ENCODE data around the gene PADI3.

PADI3 gene, protein sequence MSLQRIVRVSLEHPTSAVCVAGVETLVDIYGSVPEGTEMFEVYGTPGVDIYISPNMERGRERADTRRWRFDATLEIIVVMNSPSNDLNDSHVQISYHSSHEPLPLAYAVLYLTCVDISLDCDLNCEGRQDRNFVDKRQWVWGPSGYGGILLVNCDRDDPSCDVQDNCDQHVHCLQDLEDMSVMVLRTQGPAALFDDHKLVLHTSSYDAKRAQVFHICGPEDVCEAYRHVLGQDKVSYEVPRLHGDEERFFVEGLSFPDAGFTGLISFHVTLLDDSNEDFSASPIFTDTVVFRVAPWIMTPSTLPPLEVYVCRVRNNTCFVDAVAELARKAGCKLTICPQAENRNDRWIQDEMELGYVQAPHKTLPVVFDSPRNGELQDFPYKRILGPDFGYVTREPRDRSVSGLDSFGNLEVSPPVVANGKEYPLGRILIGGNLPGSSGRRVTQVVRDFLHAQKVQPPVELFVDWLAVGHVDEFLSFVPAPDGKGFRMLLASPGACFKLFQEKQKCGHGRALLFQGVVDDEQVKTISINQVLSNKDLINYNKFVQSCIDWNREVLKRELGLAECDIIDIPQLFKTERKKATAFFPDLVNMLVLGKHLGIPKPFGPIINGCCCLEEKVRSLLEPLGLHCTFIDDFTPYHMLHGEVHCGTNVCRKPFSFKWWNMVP

DNA sequence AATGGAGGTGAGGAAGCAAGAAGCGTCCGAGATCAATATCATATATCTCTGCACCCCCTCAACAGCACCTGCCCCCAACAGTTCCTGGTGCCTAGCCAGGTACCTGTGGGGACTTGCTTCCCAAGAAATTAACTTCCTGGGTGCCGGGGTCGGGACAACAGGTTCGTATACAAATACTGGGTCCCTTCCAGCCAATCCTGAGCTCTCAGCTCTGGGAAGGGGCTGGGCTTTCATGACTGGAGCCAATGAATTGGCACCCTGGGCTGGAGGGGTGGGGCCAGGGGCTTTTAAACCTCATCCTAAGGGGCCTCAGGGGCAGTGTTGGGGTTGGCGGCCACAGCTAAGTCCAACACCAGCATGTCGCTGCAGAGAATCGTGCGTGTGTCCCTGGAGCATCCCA, at the start of gene PADI3:
TSS of gene PADI3 (plus strand) at position 318 of the 400 bp plus-strand sequence. CDS start at position 358, 40 bp downstream.
- no peak for DNase-seq (ENCODE audit: low read depth)

DNA sequence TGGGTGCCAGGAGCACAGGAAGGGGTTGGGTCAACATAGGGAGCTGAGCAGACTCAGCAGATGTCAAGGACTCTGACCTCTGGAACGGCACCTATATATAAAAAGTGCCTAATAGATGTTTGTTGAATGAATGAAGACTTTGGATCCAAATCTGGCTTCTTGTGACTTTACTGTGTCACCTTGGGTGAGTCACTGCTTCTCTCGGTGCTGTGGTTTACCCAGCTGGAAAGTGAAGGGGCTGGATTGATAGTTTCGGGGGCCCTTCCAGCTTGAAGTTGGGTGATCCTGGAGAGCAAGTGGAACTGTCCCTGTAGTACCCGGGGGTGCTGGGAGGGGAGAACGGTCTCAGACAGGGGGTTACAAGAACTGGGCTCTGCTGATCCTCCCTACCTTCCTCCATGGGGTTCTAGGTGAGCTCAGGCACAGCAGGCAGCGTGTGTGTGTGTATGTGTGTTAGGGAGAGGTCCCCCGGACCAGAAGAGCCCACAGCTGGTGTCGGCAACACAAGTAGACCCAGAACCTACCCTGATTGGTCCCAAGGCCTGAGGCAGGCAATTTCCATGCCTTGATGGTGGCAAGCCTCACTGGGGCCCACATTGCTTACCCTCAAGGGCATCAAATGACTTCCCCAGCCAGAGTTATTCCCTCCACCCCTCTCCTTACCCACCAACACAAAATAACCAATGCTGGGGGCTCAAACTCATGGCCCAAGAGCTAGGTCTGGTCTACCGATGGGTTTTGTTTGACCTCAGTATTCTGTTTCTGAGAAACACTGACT, 49.4 kb upstream of the PADI3 start:
- no peak for DNase-seq (ENCODE audit: low read depth)

DNA sequence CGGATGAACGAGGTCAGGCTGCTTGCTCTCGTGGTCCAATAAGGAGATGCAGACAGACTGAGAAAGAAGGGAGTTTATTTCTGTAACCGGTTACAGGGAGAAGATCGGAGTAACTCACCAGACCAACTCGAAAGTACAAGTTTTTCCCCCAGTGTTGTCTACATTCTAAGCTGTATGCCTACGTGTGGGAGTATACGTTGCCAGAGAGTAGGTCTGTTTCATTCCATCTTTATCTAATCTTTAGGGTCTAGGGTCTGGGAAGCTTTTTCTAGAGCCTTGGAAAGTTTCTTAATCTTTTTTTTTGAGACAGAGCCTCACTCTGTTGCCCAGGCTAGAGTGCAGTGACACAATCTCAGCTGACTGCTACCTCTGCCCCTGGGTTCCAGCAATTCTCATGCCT, 48.7 kb upstream of the PADI3 start:
- DNase-seq (ENCODE audit: low read depth) = peak; percentile 86

DNA sequence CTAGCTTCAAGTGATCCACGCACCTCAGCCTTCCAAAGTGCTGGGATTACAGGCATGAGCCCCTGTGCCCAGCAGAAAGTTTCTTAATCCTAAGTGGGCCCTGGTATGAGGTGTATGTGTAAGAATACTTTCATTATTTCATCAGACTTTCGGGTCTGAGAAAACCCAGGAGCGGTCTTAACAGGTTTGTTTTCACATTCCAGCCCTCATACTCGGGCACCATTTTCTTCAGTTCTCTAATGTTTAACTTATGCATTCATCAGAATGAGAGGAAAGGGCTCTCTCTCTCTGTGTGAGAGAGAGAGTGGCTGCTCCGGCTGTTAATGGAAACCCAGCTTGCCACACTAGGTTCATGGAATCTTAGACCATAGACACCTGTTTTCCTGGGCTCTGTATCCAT, 48.1 kb upstream of the PADI3 start:
- DNase-seq (ENCODE audit: low read depth) = peak; percentile 70

DNA sequence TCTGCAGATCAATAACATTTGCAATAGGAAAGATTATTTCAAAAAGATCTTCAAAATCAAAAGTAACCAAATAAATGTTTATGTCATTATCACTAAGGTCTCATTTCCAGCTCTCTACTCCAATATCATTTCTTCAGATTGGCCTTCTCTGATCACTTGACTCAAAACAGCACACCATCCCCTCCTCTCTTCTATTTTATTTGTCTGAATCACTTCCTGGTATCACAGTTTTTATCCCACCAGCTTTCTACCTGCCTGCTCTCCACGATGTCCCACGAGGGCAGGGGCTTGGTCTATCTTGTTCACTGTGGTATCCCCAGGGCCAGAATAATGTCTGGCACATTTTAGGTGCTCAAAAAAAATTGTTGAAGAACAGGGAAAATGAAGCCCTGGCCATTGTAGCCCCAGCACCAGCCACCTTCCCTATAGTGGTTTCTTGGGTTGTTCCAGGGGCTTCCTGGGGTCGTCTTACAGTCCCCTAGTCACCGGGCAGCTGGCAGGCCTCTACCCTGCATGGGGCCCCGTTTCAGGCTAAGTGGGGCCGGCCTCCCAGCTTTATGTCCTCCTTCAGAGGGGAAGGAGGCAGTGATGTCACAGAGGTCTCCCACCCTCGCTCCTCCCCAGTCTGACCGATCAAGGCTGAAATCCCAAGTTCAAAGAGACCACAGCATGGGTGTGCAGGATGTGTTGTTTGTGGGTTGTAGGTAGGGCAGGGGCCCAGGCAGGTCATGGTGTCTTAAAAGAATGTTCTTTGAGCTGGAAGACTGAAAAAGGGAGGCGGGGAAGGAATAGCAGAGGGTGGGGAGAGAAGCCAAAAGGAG, 47.5 kb upstream of the PADI3 start:
- DNase-seq (ENCODE audit: low read depth) = no peak

DNA sequence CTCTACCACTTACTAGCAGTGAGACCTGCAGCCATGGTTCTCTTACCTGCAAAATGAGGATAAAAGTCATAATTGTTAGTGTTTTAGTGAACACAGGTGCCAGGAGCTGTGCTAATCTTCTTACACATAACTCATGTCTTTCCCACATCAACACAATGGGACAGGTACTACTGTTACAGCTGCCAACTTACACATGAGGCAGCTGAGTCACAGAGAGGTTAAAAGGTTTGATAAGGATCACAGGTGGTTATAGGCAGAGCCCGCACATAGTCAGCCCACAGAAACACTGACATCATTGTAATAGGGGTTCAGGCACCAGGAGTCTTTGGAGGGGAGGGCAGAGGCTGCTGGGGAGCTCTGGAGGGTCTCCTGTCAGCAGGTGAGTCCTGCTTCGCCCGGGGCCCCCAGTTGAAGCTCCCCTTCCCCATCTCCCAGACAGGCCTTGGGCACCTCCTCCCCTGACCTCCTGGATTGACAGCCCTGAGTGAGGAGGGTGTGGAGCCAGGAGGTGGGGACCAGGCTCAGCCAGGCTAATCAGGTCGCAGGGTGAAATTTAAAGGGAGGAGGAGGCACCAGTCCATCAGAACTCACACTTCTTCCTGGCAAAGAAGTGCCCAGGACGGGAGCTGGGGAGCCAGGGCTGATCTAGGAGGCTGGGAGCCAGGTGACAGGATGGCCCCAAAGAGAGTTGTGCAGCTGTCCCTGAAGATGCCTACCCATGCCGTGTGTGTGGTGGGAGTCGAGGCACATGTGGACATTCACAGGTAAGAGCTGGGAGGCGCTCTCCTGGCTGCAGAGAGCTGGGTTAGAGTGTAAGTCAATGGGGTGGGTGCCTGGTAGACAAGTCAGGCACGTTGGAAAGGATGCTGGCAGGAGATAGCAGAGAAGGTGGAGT, 44.1 kb upstream of the PADI3 start, which contains the start of gene PADI1:
TSS of gene PADI1 (plus strand) at position 583 of the 895 bp plus-strand sequence. CDS start at position 673, 90 bp downstream.
- no peak for DNase-seq (ENCODE audit: low read depth)

DNA sequence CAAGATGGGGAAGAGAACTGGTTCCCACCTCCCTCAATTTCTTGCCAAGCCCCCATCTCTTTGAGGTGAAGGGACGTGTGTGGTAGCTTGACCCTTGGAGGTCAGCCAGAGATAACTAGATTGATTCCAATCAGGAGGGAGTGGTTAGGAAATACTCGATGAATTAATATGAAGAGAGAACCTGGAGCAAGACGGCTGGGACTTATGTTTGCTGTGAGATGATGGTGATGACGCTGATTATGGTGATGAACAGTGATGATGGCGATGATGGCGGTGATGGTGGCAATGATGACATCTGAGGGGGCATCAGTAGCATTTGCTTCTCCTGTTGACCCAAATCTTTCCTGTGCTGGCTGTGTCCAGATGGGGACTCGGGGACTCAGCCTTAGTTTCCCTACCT, 43.2 kb upstream of the PADI3 start:
- DNase-seq (ENCODE audit: low read depth) = no peak

DNA sequence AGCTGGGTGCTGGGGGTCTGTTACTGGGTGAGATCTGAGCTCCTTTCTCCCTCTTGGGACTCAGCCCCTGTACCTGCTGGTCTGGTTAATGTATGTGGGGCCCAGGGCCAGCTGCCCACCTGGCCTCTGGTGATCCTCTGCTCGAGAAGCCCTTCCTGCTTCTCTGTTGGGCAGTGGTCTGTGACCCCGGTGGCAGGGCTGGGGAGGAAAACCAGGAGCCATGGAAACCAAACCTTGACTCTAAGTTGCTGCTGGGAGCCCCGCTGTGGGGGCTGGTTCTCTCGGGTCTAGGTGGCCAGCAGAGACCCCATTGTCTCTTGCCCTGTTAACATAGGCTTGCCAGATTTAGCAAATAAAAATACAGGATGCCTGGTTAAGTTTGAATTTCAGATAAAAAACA, 42.7 kb upstream of the PADI3 start:
- DNase-seq (ENCODE audit: low read depth) = no peak

DNA sequence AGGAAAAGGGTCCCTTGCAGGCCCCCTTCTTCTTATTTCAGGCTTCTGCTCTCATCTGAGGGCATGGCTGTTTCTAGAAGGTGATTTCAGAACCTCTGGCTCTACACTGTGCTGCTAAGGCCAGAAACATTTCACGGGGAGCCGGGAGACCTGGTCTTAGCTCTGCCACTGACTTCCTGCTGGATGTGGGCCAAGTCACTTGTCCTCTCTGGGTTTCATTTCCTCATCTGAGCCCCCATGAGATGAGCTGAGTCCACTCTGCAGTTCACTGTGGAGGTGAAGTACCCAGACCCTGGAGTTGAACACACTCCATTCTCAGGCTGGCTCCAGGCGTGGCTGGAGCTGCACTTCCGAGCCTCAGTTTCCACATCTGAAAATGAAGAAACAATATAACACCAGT, 41.9 kb upstream of the PADI3 start:
- no peak for DNase-seq (ENCODE audit: low read depth)

DNA sequence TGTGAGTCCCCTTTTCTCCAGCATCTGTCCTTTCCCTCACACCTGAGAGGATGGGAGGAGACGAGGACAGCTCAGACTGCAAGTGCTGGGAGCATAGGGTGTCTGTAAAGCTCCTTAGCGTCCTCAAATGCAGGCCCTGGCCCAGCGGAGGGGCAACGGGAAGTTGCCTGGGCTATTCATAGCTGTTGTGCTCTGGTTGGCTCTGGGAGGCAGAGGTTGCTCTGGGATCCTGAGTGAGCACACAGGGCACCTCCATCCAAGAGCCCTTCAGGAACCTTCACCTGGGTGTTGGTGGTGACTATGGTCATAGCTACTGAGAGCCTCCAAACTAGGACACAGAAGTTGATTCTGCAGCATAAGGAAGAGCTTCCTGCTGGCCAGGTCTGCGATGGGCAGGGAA, 41.4 kb upstream of the PADI3 start:
- no peak for DNase-seq (ENCODE audit: low read depth)

DNA sequence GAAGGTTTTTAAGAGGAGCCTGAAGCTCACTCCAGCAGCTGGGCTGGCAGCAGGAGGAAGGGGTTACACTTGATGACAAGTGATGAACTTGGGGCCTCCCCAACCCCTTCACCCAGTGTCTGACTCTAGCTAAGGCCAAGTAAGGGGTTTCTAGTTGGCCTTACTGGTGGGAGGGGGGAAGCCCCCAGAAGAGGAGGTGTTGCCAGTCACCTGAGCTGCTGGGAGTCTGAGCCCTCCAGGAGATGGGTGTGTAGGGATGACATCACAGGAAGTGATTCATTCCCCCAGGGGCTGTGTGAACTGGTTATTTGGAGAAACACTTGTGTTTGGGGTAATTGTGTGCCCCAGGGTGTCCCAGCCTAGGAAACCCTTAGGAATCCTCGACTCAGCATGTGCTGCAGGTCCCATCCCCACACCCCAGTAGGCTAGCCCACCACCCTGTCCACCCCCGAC, 40.9 kb upstream of the PADI3 start:
- DNase-seq (ENCODE audit: low read depth) = peak; percentile 31

DNA sequence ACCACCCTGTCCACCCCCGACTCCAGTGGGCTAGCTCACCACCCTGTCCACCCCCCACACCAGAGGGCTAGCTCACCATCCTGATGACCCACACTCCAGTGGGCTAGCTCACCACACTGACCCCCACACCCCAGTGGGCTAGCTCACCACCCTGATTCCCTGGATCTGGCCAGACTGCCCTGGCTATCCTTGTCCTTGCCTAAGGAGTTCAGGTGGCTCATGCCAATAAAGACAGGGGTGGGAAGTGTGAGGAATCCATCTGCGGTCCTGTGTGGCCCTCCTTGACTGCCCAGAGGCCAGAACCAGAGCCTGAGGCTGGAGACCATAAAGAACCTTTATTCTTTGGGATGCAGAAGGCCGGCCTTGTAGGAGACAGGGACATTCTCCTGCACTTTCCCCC, 40.4 kb upstream of the PADI3 start:
- no peak for DNase-seq (ENCODE audit: low read depth)

DNA sequence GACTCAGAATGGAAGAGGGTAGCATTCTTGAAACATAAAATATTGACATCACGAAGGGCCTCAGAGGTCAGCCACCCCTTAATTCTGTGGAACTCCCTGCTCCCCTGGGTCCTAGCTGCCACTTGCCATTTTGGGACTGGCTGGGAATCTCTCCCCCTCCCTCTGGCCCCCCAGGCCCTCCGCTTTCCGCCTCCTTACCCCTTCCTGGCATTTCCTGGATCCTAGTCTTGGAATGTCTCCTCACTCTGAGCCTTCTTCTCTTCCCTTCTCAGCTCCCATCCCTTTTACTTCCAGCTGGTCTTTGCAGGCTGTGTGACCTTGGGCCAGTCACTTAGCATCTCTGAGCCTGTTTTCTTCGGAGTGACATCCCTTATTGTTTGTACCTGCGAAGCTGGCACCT, 39.5 kb upstream of the PADI3 start:
- no peak for DNase-seq (ENCODE audit: low read depth)

DNA sequence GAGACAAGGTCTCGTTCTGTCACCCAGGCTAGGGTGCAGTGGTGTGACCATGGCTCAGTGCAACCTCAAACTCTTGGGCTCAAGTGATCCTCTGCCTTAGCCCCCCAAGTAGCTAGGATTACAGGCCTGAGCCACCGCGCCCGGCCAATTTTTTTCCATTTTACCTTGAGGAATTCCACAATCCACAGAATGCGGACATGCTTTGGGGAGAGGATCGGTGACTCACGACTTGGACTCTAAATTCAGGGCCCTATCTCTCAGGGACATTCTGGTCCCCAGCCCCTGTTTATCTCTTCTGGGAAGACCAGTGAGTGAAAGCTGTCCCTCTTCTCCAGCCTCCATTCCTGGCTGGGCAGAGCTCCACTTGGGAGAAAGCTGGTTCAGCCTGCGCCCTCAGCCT, 38.7 kb upstream of the PADI3 start:
- no peak for DNase-seq (ENCODE audit: low read depth)

DNA sequence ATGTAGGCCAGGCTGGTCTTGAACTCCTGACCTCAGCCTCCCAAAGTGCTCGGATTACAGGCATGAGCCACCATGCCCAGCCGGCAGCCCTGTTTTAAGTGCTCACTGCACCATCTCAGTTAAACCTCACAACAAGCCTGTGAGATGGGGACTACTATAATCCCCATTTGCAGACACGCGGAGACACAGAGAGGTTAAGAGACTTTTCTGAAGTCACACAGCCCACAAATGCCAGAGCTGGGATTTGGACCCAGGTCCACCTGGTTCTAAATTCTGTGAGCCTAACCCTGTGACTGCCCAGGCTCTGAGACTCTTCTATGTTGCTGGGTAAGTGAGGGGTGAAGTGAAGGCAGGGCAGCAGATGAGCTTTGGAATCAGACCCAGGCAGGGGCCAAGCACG, 37.5 kb upstream of the PADI3 start:
- no peak for DNase-seq (ENCODE audit: low read depth)

DNA sequence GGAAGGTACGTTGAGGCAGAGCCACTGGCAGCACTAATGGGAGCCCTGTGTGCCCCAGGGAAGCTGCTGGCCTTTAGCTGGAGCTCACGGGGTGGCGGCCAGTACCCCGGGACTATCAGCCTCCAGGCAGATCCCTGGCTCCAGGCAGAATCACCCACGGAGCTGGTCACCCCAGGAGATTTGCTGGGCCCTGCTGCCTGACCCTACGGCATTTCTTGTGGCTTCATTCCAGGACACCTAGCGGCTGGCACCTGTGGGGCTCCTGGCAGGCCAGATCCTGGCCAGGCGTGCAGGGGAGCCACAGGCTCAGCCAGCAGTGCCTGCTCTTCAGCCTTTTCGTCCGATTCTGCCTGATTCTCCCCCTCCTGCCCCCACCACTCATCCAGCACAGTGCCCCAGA, 36.9 kb upstream of the PADI3 start:
- DNase-seq (ENCODE audit: low read depth) = no peak

DNA sequence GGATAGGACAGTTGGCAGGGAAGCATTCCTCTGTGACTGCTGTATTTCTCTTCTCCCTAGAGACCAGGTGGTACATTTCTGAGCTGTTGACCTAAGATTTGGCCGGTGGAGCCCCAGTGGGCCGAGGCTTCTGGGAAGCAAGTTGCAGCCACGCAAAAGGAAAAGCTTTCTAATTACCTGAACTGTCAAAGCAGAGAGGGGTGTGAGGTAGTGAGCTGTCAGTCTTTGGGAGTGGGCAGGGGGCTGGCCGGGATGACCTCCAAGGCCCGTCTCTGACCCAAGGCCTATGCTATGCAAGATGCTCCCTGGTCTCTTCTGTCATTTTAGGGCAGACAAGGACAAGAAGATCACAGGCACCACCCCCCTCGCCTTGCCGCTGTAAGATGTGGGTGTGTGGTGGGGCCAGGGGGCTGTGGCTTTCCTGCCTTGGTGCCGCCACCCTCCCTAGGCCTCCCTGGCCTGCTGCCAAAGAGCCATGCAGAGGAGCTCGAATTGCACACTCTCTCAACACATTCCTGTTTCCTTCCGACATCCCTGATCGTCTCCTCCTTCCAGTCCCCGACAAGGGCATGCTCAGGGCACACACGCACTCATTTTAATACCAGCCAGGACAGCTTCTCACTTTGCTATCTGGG, 36.3 kb upstream of the PADI3 start:
- peak; percentile 74 for DNase-seq (ENCODE audit: low read depth)

DNA sequence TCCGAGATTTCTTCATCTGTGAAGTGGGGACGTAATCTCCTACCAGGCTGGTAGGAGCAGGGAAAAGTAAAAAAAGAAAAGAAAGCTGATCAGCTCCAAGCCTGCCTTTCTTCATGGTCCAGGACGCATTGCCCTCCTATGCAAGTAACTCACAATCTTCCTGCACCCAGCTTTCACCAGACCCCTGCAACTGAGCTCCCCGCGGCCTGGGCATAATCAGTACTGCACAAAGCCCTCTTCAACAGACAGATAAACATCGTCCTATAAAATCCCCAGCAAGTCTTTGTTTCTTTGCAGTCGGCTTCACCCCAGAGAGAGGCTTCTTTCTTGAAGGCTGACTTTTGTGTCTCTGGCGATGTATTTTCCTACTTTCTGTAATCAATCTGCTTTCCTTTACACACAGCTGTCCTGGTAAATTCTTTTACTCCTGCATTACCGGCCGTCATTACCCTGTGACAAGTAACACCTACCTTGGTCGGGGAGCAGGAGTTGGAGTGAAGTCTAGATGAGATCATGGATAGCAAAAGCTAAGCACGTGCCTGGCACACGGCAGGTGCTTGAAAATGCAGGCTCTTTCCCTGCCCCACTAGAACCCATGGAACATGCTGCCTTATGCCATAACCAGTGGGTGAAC, 35.6 kb upstream of the PADI3 start:
- no peak for DNase-seq (ENCODE audit: low read depth)

DNA sequence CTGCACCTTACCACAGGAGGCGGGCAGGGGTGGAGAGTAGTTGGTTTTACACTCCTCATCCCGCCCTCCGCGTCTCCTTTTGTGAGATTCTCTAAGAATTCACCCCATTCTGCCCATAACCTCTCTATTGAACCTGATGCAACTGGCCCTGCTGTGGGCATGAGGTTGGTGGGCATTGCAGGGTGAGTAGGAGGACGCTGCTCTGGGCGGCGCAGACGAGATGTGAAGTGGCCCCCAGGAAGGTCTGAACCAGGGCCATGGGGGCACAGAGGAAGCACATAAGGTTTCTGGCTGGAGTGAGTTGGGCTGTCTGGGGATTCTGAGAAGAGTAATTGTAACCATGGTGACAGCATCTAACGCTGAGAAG, 35.1 kb upstream of the PADI3 start:
- no peak for DNase-seq (ENCODE audit: low read depth)

Measured in amniotic epithelial cell (primary cell).